Tibial nerve (tissue), 4 donors: Measurements from ENCODE around the gene FAM163B. TPM values are rescaled to one million over a fixed set of nuclear protein-coding genes. Genes with fewer than 3 reads are reported as not detected.
A peak's percentile ranks its signal among the peaks of the same experiment; 100 is the strongest.

Experiments used
- DNase-seq, 2 donors: peaks; one replicate each; pipeline ENCODE4 v3.0.0-alpha.2; 2019; ENCODE audit warnings: low spot score in 2 of 2
- H3K27ac ChIP-seq, 4 donors: fragments of 200-600 bp; sonication (generic) in 3 of 4; one replicate each; pipeline ENCODE4 v1.5.1; 2017 to 2019; ENCODE audit warnings: mild to moderate bottlenecking in 1 of 4
- H3K27me3 ChIP-seq, 2 donors: fragments of 200-600 bp; sonication (generic) in 1 of 2; one replicate each; pipeline versions ENCODE4 v1.5.1 to v1.6.0; 2017 to 2019
- H3K36me3 ChIP-seq, 3 donors: fragments of 200-600 bp; sonication (generic); one replicate each; pipeline ENCODE4 v1.5.1; 2018 to 2019
- H3K4me1 ChIP-seq, 4 donors: fragments of 200-600 bp; sonication (generic) in 3 of 4; one replicate each; pipeline ENCODE4 v1.5.1; 2017 to 2019
- H3K4me3 ChIP-seq, 4 donors: fragments of 200-600 bp; sonication (generic) in 3 of 4; one replicate each; pipeline ENCODE4 v1.5.1; 2017 to 2019; ENCODE audit warnings: mild to moderate bottlenecking in 1 of 4, moderate library complexity in 1 of 4
- H3K9me3 ChIP-seq, 4 donors: fragments of 200-600 bp; sonication (generic) in 3 of 4; one replicate each; pipeline ENCODE4 v1.5.1; 2017 to 2019
- EP300 ChIP-seq, 2 donors: sonication (generic); formaldehyde crosslinking; IDR thresholded peaks; one replicate each; pipeline ENCODE4 v1.6.1; 2017; ENCODE audit warnings: antibody characterized with exemption in 2 of 2, mild to moderate bottlenecking in 1 of 2
- POLR2A ChIP-seq, 2 donors: fragments of 450-650 bp; IDR thresholded peaks; one replicate each; pipeline ENCODE4 v1.6.1; 2017; ENCODE audit warnings: antibody characterized with exemption in 2 of 2, mild to moderate bottlenecking in 2 of 2, moderate library complexity in 2 of 2
- WGBS, 2 donors: methylation state at CpG; one replicate each; pipeline ENCODE4 v1.1.5; 2018; 5-methylcytosine and 5-hydroxymethylcytosine counted together
- total RNA-seq, 4 donors: library from RNA; depleted of rRNA; stranded (reverse); fragments of >200 nt; gene quantifications; one replicate each; pipeline ENCODE4 v1.1.0, GENCODE V29; 2016
- TF ChIP-seq, protein P1 (sequence below), 5 experiments: fragments of 200-600 bp in 3 of 5; fragments of 450-650 bp in 2 of 5; sonication (generic) in 3 of 5; IDR thresholded peaks; one replicate each; pipeline ENCODE4 v1.5.1; 2016 to 2019; ENCODE audit warnings: antibody characterized with exemption in 5 of 5, mild to moderate bottlenecking in 3 of 5, moderate library complexity in 2 of 5

FAM163B gene
- total RNA-seq, 4 donors from 2014 or later: 0.90 to 2.2 (median 1.0) TPM; not detected in 1

DNA sequence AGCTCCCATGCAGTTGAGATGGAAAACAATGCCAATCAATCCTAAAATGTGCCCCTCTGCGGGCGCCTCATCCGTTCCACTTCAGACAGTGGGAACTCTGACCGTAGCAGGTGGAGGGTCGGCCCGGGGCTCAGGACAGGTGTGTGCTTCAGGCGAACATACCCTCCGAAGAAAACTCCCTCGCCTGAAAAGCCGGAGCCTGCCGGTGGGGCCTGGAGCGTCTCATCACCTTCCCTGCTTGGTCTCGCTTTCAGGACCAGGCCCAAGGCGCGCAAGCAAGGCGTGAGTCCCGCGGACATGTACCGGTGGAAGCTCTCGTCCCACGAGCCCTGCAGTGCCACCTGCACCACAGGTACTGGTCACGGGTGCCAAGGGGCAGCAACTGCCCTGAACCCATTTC, 48.2 kb downstream of the FAM163B start:
- peak overlapping the region in 1 of 4 donors; percentile 37 for H3K27ac ChIP-seq
- 96 to 97% methylated on average over 22 of the region's 22 CpGs for WGBS, 2 donors
- H3K4me3 ChIP-seq: no peak overlapping the region
- H3K9me3 ChIP-seq: no peaks in the 10 kb centered on the region
- no peaks in the 10 kb centered on the region for H3K27me3 ChIP-seq
- TF ChIP-seq POLR2A (IDR thresholded peaks at IDR 0.05) (no peak), EP300 (IDR thresholded peaks at IDR 0.05) (no peak)
- TF ChIP-seq, protein P1, sequence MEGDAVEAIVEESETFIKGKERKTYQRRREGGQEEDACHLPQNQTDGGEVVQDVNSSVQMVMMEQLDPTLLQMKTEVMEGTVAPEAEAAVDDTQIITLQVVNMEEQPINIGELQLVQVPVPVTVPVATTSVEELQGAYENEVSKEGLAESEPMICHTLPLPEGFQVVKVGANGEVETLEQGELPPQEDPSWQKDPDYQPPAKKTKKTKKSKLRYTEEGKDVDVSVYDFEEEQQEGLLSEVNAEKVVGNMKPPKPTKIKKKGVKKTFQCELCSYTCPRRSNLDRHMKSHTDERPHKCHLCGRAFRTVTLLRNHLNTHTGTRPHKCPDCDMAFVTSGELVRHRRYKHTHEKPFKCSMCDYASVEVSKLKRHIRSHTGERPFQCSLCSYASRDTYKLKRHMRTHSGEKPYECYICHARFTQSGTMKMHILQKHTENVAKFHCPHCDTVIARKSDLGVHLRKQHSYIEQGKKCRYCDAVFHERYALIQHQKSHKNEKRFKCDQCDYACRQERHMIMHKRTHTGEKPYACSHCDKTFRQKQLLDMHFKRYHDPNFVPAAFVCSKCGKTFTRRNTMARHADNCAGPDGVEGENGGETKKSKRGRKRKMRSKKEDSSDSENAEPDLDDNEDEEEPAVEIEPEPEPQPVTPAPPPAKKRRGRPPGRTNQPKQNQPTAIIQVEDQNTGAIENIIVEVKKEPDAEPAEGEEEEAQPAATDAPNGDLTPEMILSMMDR (IDR thresholded peaks at IDR 0.05): no peak
- no peak for DNase-seq
- peaks cover 0 to 3% (median 0%) of the 10 kb centered on the region in 3 donors for H3K36me3 ChIP-seq
- H3K4me1 ChIP-seq: peaks cover 0 to 63% (median 20%) of the 10 kb centered on the region in 4 donors

DNA sequence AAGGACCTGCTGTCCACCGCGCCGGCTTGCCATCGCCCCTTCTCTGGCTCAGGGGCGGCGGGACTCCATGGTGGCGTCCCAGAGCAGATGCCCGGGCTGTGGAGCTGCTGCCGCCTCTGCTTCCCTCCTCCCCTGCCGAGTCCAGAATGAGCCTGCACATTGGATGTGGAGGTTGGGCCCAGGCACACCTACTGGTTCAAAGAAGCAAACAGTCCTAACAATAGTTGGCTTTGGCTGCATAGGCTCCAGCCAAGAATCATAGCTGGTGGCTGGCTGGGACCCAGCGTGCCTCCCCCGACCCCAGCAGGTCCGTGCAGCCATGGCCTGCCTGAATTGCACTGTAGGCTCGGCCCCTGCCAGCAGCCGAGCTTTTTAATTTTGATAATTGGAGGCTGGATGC, 48.9 kb downstream of the FAM163B start:
- peaks cover 0 to 59% (median 20%) of the 10 kb centered on the region in 4 donors for H3K4me1 ChIP-seq
- H3K4me3 ChIP-seq: no peak overlapping the region
- peaks cover 0 to 8% (median 0%) of the 10 kb centered on the region in 3 donors for H3K36me3 ChIP-seq
- WGBS, 2 donors: 44 to 46% methylated on average over 12 to 15 of the region's 15 CpGs
- H3K9me3 ChIP-seq: no peaks in the 10 kb centered on the region
- TF ChIP-seq, protein P1 (IDR thresholded peaks at IDR 0.05): no peak
- TF ChIP-seq POLR2A (IDR thresholded peaks at IDR 0.05) (no peak), EP300 (IDR thresholded peaks at IDR 0.05) (no peak)
- H3K27ac ChIP-seq: peak overlapping the region in 1 of 4 donors; percentile 37
- DNase-seq: no peak
- H3K27me3 ChIP-seq: no peaks in the 10 kb centered on the region

DNA sequence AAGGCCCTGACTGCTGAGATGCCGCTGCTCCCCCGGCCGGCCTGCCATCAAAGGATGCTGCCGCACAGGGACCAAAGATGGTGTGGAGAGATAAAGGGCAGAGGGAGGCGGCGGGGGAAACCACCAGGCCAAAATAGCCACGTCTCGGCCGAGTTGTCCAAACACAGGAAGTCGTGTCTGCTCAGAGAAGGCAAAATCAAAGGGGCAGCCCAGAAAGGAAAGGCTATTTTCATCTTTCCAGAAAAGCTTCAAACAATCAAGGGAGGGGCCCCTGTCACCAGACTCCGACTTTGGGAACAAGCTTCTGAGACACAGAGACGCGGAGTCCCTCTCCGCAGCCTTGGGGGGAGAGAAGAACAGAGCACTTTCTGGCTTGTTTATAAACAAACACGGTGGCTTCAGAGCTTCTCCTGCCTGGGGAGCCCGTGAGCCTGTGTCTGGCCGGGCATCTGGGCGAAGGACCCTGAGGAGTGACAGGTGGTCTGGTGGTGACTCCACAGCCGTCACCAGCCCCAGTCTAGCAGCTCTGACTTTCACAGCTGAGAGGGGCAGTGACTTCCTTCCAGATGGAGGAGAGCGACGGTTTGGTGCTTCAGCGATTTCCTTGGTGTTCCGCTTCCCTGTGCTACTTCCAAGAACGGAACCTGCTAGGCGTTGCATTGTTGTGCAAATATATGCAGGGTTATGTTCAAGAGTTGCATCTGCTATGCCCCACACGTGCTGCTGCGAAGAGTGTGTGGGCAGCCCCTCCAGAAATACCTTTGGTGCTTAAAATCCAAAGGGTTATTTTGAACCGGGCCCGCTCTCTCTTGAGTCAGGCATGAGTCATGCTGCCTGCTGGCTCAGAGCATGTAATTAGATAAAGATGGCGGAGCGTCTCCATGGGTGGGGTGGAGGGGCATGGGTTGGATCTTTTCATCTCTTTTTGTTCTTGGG, 50.7 kb downstream of the FAM163B start:
- no peak overlapping the region for H3K4me3 ChIP-seq
- TF ChIP-seq POLR2A (IDR thresholded peaks at IDR 0.05): no peak
- TF ChIP-seq, protein P1 (IDR thresholded peaks at IDR 0.05): no peak
- no peak for TF ChIP-seq EP300 (IDR thresholded peaks at IDR 0.05)
- WGBS, 2 donors: 32 to 36% methylated on average over 29 to 30 of the region's 31 CpGs
- peaks cover 0 to 16% (median 0%) of the 10 kb centered on the region in 3 donors for H3K36me3 ChIP-seq
- peak overlapping the region in 2 of 4 donors; percentile 26 to 32 for H3K27ac ChIP-seq
- H3K4me1 ChIP-seq: peaks cover 0 to 49% (median 16%) of the 10 kb centered on the region in 4 donors
- DNase-seq: no peak
- H3K9me3 ChIP-seq: no peaks in the 10 kb centered on the region
- H3K27me3 ChIP-seq: no peaks in the 10 kb centered on the region

DNA sequence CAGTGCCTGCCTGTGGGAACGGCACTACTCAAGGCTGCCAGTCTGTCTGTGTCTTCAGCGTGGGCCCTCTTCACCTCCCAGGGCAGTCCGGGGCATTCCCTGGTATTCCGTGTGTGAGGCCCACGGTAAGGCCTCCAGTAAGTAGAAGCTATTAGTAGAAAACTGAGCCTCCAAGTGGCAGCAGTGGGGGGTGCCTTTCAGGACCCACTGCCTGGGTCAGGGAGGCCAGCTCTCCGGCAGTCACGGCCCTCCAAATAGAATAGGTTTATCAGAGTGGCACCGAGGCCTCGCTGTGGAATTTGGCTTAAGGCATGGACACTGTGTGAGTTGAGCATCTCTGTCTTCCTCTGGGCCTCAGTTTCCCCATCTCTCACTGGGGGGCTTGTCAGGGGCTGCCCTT, 51.6 kb downstream of the FAM163B start:
- Histone ChIP-seq H3K9me3 (no peaks in the 10 kb centered on the region), H3K36me3 (peaks cover 0 to 16% (median 0%) of the 10 kb centered on the region in 3 donors), H3K4me1 (peaks cover 0 to 42% (median 10%) of the 10 kb centered on the region in 4 donors), H3K4me3 (no peak overlapping the region), H3K27me3 (no peaks in the 10 kb centered on the region), H3K27ac (peak overlapping the region in 2 of 4 donors; percentile 16 to 32)
- DNase-seq: no peak
- TF ChIP-seq POLR2A (IDR thresholded peaks at IDR 0.05) (no peak), EP300 (IDR thresholded peaks at IDR 0.05) (no peak)
- TF ChIP-seq, protein P1 (IDR thresholded peaks at IDR 0.05): no peak
- WGBS, 2 donors: 86 to 94% methylated on average over 5 to 9 of the region's 9 CpGs

DNA sequence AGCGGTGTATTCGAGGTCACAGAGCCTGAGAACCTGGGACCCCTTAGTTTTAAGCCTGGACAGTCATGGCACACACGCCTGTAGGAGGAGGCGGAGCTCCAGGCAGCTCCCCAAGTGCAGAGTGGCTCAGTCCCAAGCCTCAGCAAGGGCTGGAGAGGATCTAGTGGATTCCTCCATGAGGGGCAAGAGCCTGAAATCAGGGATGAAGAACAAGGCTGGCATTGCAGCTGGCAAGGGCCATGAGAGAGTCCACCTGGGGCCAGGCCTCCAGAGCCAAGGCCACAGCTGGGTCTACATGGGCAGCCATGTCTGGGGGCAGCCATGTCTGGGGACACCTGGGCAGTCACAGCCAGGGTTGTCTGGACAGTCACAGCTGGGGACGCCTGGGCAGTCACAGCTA, 52.8 kb downstream of the FAM163B start:
- DNase-seq: no peak
- TF ChIP-seq, protein P1 (IDR thresholded peaks at IDR 0.05): no peak
- no peak for TF ChIP-seq EP300 (IDR thresholded peaks at IDR 0.05)
- no peak for TF ChIP-seq POLR2A (IDR thresholded peaks at IDR 0.05)
- Histone ChIP-seq H3K4me1 (peaks cover 0 to 41% (median 10%) of the 10 kb centered on the region in 4 donors), H3K9me3 (no peaks in the 10 kb centered on the region), H3K36me3 (peaks cover 0 to 16% (median 0%) of the 10 kb centered on the region in 3 donors), H3K27ac (peak overlapping the region in 1 of 4 donors; percentile 28), H3K4me3 (no peak overlapping the region), H3K27me3 (no peaks in the 10 kb centered on the region)
- 72 to 96% methylated on average over 3 to 4 of the region's 5 CpGs for WGBS, 2 donors
